OCI-LY3 (cell line): ENCODE results near the gene TEDC1.

ENCODE experiments used
- H2AFZ ChIP-seq: fragments of 200-600, 300-600 bp; shearing (Covaris generic); 2 replicates; pipeline ENCODE4 v1.6.0; 2014; ENCODE audit warnings: antibody characterized with exemption, low read depth, low read length
- H3K27ac ChIP-seq: fragments of 200-600, 300-600 bp; sonication (generic); 2 replicates; pipeline ENCODE4 v1.5.1; 2014; ENCODE audit warnings: mild to moderate bottlenecking, low read length, moderate library complexity, mixed read lengths
- H3K27me3 ChIP-seq: fragments of 200-600, 300-600 bp; sonication (generic); 2 replicates; pipeline ENCODE4 v1.6.1; 2014; ENCODE audit warnings: low read depth, low read length, mixed read lengths
- H3K36me3 ChIP-seq: fragments of 200-600, 300-600 bp; sonication (generic); replicated peaks from 2 replicates; pipeline ENCODE3; 2014; ENCODE audit warnings: low read depth, low read length, mixed read lengths
- H3K4me1 ChIP-seq: fragments of 300-600, 200-600 bp; sonication (generic); 2 replicates; pipeline ENCODE4 v1.6.1; 2014; ENCODE audit warnings: low read length, mixed read lengths
- H3K4me2 ChIP-seq: fragments of 200-600, 300-600 bp; sonication (generic); 2 replicates; pipeline ENCODE4 v1.6.1; 2014; ENCODE audit warnings: low read length, mixed read lengths
- H3K4me3 ChIP-seq: fragments of 300-600, 200-600 bp; sonication (generic); 2 replicates; pipeline ENCODE4 v1.5.1; 2014; ENCODE audit warnings: antibody characterized with exemption, mild to moderate bottlenecking, low read length, moderate library complexity
- H3K79me2 ChIP-seq: fragments of 300-600, 200-600 bp; shearing (Covaris generic); 2 replicates; pipeline ENCODE4 v1.6.1; 2014; ENCODE audit warnings: mild to moderate bottlenecking, low read length, mixed read lengths
- H3K9ac ChIP-seq: fragments of 300-600, 200-600 bp; shearing (Covaris generic); 2 replicates; pipeline ENCODE4 v1.6.0; 2014; ENCODE audit warnings: mild to moderate bottlenecking, low read length, moderate library complexity
- H3K9me3 ChIP-seq: fragments of 200-600, 300-600 bp; shearing (Covaris generic); 2 replicates; pipeline ENCODE4 v1.6.1; 2014; ENCODE audit warnings: low read length, mixed read lengths; ENCODE audit not compliant: insufficient read depth
- H4K20me1 ChIP-seq: fragments of 200-600, 300-600 bp; sonication (generic); 2 replicates; pipeline ENCODE4 v1.6.1; 2016; ENCODE audit warnings: low read length, mixed read lengths; ENCODE audit not compliant: insufficient read depth
- EZH2phosphoT487 ChIP-seq: fragments of 200-600 bp; shearing (Covaris generic); IDR thresholded peaks from 2 replicates; pipeline ENCODE4 v1.6.1; 2018; ENCODE audit warnings: antibody characterized with exemption, mixed run types, low read depth
- TF ChIP-seq, protein P1 (sequence below): fragments of 200-600, 300-600 bp; sonication (generic); IDR thresholded peaks from 2 replicates; pipeline ENCODE4 v1.5.1; 2014; ENCODE audit warnings: antibody characterized with exemption, low read length, low read depth

Gene TEDC1

GRCh38 chr14:105471297-105471821, 19.7 kb upstream of the TEDC1 start:
- Histone ChIP-seq H3K4me2 (no peak overlapping the region), H3K27ac (no peak overlapping the region), H3K9me3 (no peaks in the 10 kb centered on the region), H3K79me2 (no peaks in the 10 kb centered on the region), H3K4me1 (peaks cover 4% of the 10 kb centered on the region; the same call in 1 of the 2 replicates), H3K4me3 (no peak overlapping the region), H3K27me3 (no peaks in the 10 kb centered on the region), H3K36me3 (no peaks in the 10 kb centered on the region), H3K9ac (no peak overlapping the region), H4K20me1 (no peaks in the 10 kb centered on the region), H2AFZ (no peak overlapping the region)
- TF ChIP-seq, protein P1, sequence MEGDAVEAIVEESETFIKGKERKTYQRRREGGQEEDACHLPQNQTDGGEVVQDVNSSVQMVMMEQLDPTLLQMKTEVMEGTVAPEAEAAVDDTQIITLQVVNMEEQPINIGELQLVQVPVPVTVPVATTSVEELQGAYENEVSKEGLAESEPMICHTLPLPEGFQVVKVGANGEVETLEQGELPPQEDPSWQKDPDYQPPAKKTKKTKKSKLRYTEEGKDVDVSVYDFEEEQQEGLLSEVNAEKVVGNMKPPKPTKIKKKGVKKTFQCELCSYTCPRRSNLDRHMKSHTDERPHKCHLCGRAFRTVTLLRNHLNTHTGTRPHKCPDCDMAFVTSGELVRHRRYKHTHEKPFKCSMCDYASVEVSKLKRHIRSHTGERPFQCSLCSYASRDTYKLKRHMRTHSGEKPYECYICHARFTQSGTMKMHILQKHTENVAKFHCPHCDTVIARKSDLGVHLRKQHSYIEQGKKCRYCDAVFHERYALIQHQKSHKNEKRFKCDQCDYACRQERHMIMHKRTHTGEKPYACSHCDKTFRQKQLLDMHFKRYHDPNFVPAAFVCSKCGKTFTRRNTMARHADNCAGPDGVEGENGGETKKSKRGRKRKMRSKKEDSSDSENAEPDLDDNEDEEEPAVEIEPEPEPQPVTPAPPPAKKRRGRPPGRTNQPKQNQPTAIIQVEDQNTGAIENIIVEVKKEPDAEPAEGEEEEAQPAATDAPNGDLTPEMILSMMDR: no peak
- no peak for TF ChIP-seq EZH2phosphoT487

- Histone ChIP-seq H3K4me3 (no peak overlapping the region), H3K4me1 (peaks cover 4% of the 10 kb centered on the region; the same call in 1 of the 2 replicates), H3K27ac (no peak overlapping the region), H2AFZ (no peak overlapping the region), H4K20me1 (no peaks in the 10 kb centered on the region), H3K27me3 (no peaks in the 10 kb centered on the region), H3K9me3 (no peaks in the 10 kb centered on the region), H3K4me2 (no peak overlapping the region), H3K36me3 (no peaks in the 10 kb centered on the region), H3K79me2 (no peaks in the 10 kb centered on the region), H3K9ac (no peak overlapping the region)
- no peak for TF ChIP-seq EZH2phosphoT487
- TF ChIP-seq, protein P1: no peak
Observed at GRCh38 chr14:105471823-105472485, 19.1 kb upstream of the TEDC1 start.

DNA sequence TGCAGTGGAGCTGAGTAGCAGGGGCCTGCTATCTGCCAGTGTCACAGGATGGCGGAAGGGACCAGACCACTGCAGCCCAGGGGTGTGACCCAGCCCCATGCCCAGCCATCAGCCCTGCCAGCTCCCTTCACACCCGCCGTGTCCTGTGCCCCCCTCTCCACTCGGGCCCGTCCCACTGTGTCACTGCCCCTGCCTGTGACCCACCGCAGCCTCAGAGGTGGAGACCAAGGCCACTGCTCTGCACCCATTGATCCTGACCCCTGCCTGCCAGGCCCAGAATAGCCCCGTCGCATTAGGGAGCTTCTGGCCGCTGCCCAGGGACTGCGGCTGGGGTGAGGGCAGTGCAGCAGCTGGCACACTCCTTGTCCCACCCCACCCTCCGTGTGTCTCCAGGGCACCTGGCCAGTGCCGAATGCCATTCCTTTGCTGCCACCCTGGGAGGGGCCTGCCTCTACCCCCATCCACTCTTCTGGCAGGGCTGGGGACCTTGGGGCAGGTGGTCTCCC, 18.5 kb upstream of the TEDC1 start:
- H3K4me3 ChIP-seq: no peak overlapping the region
- H3K27ac ChIP-seq: no peak overlapping the region

More for the DNA sequence above, 18.5 kb upstream of the TEDC1 start:
- H3K79me2 ChIP-seq: no peaks in the 10 kb centered on the region
- H3K9me3 ChIP-seq: no peaks in the 10 kb centered on the region
- no peak overlapping the region for H2AFZ ChIP-seq
- H3K27me3 ChIP-seq: no peaks in the 10 kb centered on the region
- no peak overlapping the region for H3K9ac ChIP-seq
- peaks cover 4% of the 10 kb centered on the region; the same call in 1 of the 2 replicates for H3K4me1 ChIP-seq
- no peaks in the 10 kb centered on the region for H3K36me3 ChIP-seq
- TF ChIP-seq EZH2phosphoT487: no peak
- TF ChIP-seq, protein P1: no peak
- H3K4me2 ChIP-seq: no peak overlapping the region
- H4K20me1 ChIP-seq: no peaks in the 10 kb centered on the region
